ENCODE results near the gene SEC61A1.

DNA sequence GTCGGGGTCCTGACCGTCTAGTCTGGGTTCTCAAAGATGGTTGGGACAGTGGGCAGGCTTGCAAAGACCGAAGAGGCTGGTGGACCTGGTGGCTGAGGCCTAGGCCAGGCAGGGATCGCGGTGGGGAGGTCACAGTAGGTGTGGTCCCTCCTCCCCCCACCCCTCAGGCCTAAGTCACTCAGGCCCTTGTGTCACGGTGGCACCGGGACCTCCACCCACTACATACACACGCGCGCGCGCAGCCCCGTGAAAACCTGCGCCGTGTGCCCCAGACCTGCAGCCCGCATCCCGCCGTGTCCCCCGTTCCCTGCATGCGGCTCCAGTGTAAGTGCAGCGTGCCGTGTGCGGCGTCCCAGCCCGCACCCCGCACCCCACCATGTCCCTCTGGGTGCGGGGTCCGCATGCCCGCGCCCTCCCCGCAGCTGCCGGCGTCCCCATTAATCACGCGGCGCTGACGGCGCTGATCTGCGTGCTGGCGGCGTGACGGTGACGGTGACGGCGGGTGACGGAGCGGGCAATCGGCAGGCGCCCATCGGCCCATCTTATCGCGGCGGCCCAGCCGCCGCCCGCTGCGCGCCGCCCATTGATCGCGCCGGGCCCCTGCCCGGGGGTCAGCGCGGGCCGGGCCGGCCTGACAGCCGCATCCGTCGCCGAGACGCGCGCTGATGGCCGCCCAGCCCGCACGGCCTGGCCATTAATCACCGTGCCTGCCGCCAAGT, 24.4 kb downstream of the SEC61A1 start:
- no peak for TF ChIP-seq CTCF (IDR thresholded peaks at IDR 0.05; ENCODE audit: low read depth, low read length, missing input control)
- TF ChIP-seq RAD21 (IDR thresholded peaks at IDR 0.05): no peak
- no peak for TF ChIP-seq REST (IDR thresholded peaks at IDR 0.05)
- no peak for TF ChIP-seq GABPA (IDR thresholded peaks at IDR 0.05 in 1 of 2, conservative IDR thresholded peaks at IDR 0.05 in 1 of 2)
